GM21717 (cell line): Measurements from ENCODE around the gene C16orf89.

ENCODE experiments used
- ATAC-seq: cut with Tn5 transposase; IDR thresholded peaks from one replicate; pipeline ENCODE4 v1.9.1; 2021; ENCODE audit warnings: mild to moderate bottlenecking, moderate library complexity; ENCODE audit not compliant: unreplicated experiment

The C16orf89 gene

DNA sequence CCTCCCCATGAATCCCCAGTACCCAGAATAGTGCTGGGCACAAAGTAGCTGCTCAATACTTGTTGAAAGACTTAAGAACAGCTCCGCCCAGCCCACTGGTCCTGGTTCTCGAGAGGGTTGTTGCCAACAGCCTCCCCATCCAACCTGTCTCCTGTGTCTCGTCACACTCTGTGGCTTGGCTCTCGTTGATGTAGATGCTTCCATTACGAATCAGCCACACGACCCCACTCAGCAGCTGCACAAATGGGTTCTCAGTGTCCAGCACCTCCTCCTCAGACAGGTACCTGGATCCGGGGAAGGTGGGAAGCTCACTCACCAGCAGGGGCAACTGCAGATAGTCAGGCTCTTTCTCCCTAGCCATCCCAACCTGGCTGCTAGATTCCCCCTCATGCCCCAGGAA is 34.2 kb downstream of the C16orf89 start:
- no peak for ATAC-seq

DNA sequence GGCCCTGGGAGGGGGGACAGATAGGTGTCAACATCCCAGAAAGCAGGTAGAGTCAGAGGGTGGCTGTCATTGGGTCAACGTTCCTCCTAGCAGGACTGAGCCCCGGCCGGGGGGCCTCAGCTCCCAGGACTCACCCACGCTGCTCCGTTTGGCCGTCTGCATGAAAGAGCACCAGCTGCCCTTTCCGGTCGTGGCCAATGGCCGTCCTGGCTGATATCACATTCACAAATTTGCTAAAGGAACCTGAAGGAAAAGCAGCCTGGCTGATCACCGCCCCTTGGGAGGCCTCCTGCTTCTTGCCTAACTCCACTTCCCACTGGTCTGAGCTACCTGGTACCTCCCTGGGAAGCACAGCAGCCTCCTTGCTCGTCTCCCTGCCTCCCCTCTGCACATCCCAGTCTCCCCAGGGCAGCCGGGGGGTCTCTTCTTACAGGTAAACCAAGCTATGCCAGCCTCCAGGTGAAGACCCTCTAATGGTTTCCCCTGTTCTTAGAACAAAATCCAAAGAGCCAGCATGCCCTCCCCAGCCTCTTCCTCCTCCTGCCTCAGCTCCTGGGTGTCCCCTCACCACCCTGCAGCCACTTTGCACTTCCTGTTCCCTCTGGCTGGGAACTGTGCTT is 35.4 kb downstream of the C16orf89 start:
- no peak for ATAC-seq

DNA sequence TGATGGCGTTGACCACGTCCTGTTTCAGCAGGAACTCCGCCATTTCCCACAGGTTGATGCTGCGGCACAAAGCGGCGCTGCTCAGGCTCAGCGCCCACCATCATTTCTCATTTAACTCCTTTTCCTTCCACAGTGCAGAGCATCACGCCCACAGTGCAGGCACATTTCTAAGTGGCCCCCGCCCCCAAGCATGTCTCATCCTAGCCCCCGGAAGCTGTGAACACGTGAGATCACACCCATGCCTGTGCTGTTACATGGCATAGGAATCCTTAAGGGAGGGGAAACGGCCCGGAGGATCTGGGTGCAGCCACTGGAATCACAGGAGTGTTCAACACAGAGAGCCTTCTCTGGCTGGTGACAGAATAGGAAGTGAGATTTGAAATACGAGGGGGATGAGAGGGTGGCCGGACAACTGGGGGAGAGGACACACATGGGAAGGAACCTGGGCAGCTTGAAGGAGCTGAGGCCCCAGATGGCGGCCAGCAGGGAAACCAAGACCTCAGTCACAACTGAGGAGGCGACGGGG is 36.7 kb downstream of the C16orf89 start:
- ATAC-seq = no peak

DNA sequence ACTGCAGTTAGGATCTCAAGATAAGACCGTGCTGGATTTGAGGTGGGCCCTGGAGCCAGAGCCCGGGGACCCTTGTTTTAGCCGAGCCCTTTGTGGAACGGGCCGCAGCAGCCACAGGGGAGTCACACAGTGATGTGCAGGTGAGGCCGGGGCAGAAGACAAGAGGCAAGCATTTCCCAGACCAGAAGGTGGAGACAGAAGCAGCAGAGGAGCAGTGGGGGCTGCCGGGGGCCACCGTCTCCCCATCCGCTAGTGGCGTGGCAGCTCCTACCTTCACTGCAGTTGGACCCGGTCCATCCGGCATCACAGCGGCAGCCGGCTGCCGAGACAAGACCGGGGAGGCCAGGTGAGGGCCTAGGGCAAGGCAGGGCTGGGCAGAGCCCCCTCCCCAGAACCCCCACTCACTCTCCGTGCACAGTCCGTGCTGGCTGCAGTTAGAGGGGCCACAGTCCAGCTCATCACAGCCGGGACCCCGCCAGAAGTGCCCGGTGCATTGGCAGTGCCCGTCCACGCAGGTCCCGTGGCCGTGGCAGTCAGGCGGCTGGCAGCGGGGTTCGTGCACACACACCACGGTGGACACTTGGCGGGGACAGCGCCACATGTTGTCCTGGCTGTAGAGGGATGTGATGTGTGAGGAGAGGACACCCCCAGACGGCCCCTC is 38.1 kb downstream of the C16orf89 start:
- no peak for ATAC-seq

DNA sequence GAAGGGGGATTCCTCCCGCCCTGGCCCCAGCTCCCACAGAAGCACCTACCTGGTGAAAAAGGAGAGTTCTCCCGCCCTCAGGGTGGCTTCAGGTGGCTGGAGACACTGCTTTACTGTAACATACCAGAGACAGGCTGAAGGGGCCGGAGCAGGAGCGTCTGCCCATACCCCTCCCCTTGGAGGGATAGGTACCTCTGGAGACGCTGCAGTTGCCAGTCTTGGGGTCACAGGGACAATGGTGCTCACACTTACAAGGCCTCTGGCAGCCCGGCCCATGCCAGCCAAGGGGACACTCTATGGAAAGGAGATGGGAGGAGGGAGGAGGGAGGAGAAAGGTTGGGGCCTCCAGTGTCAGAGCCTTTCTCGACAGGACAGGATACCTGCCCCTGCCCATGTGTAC is 38.7 kb downstream of the C16orf89 start:
- no peak for ATAC-seq

DNA sequence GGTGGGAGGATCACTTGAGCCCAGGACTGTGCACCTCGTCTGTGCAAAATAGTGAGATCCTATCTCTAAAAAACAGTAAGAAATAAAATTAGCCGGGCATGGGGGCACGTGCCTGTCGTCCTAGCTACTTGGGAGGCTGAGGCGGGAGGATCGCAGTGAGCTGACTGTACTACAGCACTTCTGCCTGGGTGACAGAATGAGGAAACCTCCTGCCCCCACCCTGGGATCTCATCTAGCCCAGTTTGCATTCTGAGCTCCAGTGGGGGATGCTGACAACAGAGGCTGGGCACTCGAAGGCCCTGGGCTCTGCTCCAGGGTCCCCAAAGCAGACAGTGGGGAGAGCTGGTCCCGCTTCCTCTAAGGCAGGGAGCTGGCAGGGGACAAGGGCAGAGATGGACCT is 39.1 kb downstream of the C16orf89 start:
- ATAC-seq = no peak

DNA sequence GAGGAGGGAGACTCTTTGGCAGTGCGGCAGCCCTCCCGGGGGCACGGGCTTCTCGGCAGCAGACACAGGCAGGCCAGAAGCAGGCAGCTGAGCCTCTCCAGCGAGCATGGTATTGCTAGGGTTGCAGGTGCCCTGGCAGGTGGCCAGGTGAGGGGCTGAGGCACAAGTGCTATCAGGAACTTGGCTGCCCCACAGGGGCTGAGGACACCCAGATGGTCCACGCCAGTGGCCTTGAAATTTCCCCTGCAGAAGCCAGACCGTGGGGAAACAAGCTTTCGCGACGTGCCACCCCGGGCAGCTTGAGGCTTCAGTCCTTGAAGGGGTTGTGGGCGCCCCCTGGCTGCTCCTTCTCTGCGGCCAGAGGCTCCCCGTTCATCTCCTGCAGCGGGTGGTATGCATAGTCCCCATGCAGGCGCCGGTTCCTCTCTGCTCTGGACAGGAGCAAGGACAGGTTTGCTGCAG is 40.6 kb downstream of the C16orf89 start:
- no peak for ATAC-seq

DNA sequence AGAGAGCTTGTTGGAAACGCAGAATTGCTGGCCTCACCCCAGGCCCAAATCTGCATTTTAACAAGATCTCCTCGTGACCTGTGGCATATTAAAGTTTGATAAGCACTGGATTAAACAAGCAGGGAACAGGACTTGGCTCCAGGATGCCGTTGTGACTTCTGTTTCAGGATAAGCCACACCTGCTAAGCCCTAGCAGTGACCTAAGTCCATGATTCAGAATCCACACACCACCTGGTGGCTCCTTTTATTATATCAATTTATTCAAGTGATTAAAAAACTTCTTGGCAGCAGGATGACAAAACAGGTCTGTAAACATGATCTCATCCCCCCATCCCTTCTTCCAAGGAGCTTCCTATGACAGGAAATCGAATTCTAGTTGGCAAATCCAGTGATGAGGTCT is 41.1 kb downstream of the C16orf89 start:
- ATAC-seq = no peak

DNA sequence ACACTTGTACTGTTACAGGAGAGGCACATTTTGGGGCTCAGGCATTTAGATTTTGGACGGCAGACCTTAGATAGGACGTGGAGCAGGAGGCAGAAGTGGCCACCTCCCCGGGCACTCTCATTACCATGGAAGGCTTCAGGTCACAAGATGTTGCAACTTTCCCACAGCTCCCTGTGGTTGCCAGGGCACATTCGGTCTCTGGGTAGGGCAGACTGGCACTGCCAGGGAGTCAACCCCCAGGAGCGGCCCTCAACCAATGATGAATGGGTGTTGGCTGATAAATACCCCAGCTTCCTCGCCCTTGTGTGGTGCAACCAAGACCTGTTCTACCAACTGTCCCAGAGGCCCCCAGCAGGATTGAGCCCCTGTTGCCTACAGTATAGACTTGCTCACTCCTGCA is 43.2 kb downstream of the C16orf89 start:
- ATAC-seq = no peak

DNA sequence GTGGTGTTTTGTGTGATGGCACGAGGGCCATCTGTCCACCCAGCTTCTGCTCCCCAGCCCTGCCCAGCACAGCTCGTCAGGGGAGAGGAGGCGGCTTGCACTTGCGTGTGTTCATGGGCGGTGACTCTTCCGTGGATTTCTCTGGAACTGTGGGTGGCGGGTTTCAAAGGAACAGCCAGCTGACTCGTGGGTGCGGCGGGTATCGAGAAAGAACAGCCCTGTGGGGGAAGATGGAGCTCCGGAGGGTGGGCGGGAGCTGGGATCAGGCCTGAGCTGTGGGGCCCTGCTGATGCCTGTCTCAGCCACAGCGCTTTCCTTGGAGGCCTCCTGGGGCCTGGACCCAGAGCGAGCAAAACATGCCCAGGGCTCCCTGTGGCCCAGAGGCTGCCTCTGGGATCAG is 45.2 kb downstream of the C16orf89 start:
- no peak for ATAC-seq

DNA sequence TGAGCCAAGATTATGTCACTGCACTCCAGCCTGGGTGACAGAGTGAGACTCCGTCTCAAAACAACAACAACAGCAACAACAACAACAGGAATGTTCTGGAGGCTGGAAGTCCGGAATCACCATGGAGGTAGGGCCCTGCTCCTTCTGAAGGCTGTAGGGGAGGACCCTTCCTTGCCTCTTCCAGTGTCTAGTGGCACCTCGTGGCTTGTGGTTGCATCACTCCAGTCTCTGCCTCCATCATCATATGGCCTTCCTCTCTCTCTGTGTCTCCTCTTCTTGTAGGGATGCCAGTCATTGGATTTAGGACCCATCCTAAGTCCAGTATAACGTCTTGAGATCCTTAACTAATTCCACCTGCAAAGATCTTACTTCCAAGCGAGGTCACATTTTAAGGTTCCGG is 46.0 kb downstream of the C16orf89 start:
- ATAC-seq = no peak

DNA sequence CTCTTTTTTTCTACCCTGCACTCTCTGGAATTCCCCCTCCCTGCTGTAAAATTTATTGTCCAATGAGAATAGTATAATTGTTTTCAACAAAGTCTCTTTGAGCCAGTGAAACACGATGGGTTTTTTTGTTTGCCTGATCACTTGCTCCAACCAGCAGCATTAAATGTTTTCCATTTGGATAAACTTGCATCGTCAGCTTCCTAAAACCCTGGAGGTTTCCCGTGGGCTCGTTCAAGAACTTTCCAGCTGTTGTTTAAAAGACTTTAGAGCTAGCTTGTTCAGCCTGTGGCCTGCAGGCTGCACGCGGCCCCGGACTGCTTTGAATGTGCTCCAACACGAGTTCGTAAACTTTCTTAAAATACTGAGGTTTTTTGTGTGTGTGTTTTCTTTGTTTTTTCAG is 47.0 kb downstream of the C16orf89 start:
- ATAC-seq = no peak

DNA sequence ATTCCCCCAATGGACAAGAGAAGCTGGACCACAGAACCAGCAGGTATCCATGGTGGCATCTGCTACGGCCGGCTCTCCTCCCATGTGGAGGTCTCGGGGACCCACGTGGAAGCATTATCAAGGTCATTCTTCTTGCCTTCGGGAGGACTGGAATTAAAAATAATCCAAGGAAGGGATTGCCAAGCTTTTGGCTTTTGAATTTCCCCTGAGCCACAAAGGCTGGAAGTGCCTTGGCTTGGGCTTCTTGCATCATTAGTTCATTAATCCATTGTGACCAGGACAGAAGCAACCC is 48.1 kb downstream of the C16orf89 start:
- ATAC-seq = no peak

DNA sequence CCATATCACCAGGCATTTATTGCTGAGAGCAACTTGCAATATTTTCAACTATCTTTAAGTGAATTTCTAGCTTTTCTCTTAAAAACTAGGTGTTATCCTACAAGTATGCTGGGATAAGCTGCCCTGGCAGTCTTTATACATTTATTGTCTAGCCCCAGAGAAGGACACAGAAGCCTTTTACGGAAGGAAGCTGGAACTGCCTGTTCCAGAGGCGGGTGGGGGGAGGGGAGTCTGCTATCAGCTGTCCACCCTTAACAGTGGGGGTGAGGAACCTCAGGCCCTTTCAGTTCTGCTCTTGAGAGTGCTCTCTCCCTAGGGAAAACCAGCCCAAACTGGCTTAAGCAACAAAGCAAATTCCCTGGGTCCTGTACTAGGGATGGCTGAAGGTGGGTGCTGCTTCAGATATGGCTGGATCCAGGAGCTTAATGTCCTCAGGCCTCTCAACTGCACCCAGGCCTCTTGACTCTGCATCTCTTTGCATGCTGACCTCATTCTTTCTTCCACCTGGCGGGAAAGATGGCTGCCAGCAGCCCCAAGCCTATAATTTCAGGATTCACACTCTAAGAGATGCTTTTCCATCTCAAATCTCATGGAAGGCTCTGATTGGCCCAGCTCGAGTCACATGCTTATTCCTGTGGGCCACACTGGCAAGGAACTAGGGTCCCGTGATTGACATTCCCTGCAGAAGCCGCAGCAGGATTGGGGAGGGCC is 48.6 kb downstream of the C16orf89 start:
- ATAC-seq = no peak

DNA sequence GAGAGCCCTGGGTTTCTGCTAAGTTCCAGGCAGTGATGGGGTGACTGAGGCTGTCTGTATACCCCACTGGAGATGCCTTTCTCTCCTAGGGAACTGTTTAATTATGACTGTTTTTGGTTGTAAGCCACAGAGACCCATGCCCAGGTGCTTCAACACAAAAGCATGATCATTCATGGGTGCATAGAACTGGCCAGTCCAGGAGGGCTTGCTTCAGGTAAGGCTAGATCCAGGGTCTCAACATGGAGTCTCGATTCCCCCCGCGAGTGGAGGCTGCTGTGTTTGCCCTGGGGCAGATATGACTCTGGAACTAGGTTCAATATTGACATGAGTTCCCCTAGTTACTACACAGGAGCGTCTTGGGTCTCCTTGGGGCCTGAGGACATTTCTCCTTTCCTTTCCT is 49.9 kb downstream of the C16orf89 start:
- ATAC-seq = no peak

DNA sequence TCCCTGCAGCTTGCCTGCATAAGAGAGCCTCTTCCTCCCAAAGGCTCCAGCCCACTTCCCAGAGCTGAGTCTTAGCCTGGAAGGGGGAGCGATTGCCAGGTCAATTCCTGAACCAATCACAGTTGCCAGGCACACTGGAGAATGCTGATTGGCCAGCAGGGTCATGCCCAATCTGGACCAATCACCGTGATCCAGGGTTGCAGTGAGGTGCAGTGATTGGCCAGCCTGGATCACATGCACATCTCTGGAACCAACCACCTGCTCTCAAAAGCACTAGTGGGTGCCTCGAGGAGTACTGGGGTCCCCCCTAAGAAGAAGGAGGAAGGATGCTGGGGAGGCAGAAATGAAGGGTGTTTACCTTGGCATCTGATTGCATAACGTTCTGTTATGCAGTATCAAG is 50.4 kb downstream of the C16orf89 start:
- ATAC-seq = no peak

DNA sequence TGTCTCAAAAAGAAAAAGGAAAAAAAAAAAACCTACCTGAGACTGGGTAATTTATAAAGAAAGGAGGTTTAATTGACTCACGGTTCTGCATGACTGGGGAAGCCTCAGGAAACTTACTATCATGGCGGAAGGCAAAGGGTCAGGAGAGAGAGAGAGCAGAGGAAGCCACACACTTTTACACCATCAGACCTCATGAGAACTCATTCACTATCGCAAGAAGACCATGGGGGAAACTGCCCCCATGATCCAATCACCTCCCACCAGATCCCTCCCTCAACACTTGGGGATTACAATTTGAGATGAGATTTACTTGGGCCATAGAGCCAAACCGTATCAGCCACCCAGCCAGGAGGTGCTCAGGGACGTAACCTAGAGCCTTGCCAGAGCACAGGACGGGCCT is 52.9 kb downstream of the C16orf89 start:
- no peak for ATAC-seq

DNA sequence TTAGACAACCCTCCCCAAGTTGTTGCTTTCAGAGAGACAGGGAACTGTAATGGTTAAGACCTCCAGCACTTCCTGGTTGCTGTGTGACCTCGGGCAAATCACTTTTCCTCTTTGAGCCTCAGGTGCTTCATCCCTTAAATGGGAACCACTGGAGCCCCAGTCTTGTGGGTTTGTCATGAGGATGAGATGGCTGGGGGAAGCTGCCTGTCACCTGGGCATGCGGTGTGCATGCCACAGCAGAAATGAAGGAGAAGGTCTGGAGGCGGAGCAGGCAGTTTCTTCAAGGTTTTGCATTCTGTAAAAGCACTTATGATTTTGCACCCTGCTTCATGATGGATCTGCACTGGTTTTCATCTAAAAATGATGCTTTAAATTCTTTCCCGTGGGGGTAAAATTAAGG is 54.1 kb downstream of the C16orf89 start:
- ATAC-seq = no peak

DNA sequence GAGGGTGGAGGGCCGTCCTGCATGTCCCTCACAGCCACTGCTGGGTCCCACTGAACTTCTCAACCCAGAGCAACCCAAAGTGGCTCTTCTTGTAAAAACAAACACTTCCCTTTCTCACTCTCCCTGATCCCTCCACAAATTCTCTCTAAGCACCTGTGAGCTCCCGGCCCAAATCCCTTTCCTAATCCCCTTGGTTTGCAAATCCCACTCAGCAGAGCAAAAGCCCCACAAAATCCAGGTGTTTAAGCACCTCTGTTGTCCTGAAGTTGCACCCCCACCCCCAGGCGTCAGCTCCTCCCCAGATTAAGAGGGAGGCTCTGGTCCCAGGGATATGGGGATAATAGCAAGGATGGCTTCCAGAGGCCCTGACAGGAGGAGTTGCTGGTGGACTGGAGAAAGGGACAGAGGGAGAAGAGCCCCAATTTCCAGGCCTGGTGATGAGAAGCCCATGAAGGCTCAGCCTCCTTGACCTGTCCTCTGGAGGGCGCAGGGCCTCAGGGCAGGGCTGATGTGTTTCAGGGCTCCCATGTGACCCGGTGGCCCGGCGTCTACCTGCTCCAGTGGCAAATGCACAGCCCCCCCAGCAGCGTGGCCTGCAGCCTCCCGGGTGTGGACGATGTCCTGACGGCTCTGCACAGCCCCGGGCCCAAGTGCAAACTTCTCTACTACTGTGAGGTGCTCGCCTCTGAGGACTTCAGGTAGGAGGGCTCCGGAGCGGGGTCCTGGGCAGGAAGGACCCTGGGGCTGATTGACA is 55.0 kb downstream of the C16orf89 start:
- ATAC-seq = no peak

DNA sequence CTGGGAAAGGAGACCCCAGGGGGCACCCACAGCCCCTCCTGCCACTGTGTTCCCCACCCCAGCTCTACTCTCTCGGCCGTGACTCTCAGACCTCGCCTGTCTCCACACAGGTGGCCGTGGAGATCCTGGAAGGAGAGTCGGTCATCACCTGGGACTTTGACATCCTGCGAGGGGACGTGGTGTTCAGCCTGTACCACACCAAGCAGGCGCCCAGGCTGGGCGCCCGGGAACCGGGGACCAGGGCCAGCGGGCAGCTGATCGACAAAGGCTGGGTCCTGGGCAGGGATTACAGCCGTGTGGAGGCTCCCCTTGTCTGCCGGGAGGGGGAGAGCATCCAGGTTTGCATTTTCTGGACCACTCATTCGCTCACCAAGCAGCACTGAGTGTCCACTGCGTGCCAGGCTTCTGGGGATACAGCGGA is 57.4 kb downstream of the C16orf89 start:
- no peak for ATAC-seq

DNA sequence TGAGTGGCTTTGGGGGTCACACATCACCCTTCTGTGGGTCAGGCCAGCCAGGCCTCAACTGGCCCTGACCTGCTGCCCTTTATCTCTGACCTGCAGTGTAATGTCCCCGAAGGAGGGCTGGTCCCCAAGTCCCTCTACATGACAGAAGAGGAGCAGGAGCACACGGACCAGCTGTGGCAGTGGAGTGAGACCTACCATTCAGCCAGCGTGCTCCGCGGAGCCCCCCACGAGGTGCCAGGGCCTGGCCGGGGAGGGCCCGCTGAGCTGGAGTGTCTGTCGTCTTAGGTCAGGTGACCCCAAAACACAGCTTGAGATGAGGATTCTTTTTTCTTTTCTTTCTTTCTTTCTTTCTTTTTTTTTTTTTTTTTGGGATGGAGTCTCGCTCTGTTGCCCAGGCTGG is 58.5 kb downstream of the C16orf89 start:
- ATAC-seq = no peak
